Activated CD4-positive, alpha-beta T cell treated with anti-CD3 and anti-CD28 coated beads for 36 hours (primary cell): ENCODE results near the gene TAF6. TPM values are rescaled to one million over a fixed set of nuclear protein-coding genes. Genes with fewer than 3 reads are reported as not detected.

Source experiments
- ATAC-seq: fragments of 200-7000 bp; cut with Tn5 transposase; one replicate; pipeline ENCODE4 v1.10.0; 2021; ENCODE audit warnings: mild to moderate bottlenecking, moderate library complexity
- CTCF ChIA-PET: fragments of 350-600 bp; sonication (Branson Sonifier 250); formaldehyde crosslinking; loops from one replicate; lab custom pipeline; 2021; ENCODE audit warnings: antibody characterized with exemption; lab: Charles Lee
- POLR2A ChIA-PET: fragments of 350-600 bp; sonication (Branson Sonifier 250); formaldehyde crosslinking; loops from one replicate; lab custom pipeline; 2021; ENCODE audit warnings: antibody characterized with exemption, inconsistent platforms; lab: Charles Lee
- DNase-seq: peaks from one replicate; pipeline ENCODE4 v3.0.0-alpha.2; 2020
- H3K27ac Mint-ChIP-seq: one replicate; pipeline ENCODE4 v1.8.0; 2021; ENCODE audit warnings: mixed read lengths
- H3K27me3 Mint-ChIP-seq: one replicate; pipeline ENCODE4 v1.8.0; 2021; ENCODE audit warnings: mixed read lengths
- H3K36me3 Mint-ChIP-seq: one replicate; pipeline ENCODE4 v1.8.0; 2021; ENCODE audit warnings: low read depth, mixed read lengths
- H3K4me1 Mint-ChIP-seq: one replicate; pipeline ENCODE4 v1.8.0; 2021; ENCODE audit warnings: mixed read lengths
- H3K4me3 Mint-ChIP-seq: one replicate; pipeline ENCODE4 v1.8.0; 2021; ENCODE audit warnings: mild to moderate bottlenecking, moderate library complexity, mixed read lengths
- H3K9me3 Mint-ChIP-seq: one replicate; pipeline ENCODE4 v1.8.0; 2021; ENCODE audit warnings: low read depth, mixed read lengths
- intact Hi-C, 2 experiments: fragments of 100-400 bp; cut with DNase I in 1 of 2; cut with micrococcal nuclease in 1 of 2; formaldehyde crosslinking; loops; one replicate each; pipeline versions ENCODE4 v1.14.2 to v1.15.1; 2022 to 2024; cut with DNase I, micrococcal nuclease
- total RNA-seq, 2 experiments: library from RNA; stranded (reverse); gene quantifications; one replicate each; pipeline ENCODE4 v1.2.3, GENCODE V29; 2021

The TAF6 gene
- total RNA-seq, 2 experiments from 2014 or later: 54.3 to 59.5 TPM

- Mint-ChIP-seq H3K4me1 (peaks cover 51% of the 10 kb centered on the region), H3K27me3 (no peaks in the 10 kb centered on the region), H3K36me3 (peaks cover 15% of the 10 kb centered on the region), H3K4me3 (peak within 1 kb of the TSS; percentile 76), H3K27ac (peak within 1 kb of the TSS; percentile 84), H3K9me3 (no peaks in the 10 kb centered on the region)
- ChIA-PET POLR2A (interaction anchor here (0.9 kb wide), 1 partner anchor 10 kb away, joined by 9 read pairs; the partner anchor contains the start of gene LAMTOR4), CTCF (interaction anchor here (0.5 to 1.6 kb wide), 5 partner anchors 11 to 464 kb away, joined by 3 to 4 read pairs (median 3); no protein-coding TSS in a partner anchor)
- peak; percentile 96 for DNase-seq
- peak; percentile 82 for ATAC-seq
- intact Hi-C loops: loop anchor here (1.0 to 5.0 kb wide), 5 partner anchors 10 to 534 kb away; partner anchors contain the start of genes GPC2 (in 2 of the 2), LAMTOR4 (in 2 of the 2), STAG3 (in 2 of the 2) and GAL3ST4 (in 1 of the 2)
These were observed 39.3 kb upstream of the TAF6 start, which contains the start of gene TRAPPC14 for GRCh38 chr7:100158229-100159098. TRAPPC14 (minus strand) TSS chr7:100158723; CDS start chr7:100158499, 224 bp downstream.

- ATAC-seq (no peak), DNase-seq (peak; percentile 34)
- Mint-ChIP-seq H3K27ac (peak overlapping the region; percentile 83), H3K9me3 (no peaks in the 10 kb centered on the region), H3K27me3 (no peaks in the 10 kb centered on the region), H3K36me3 (peaks cover 21% of the 10 kb centered on the region), H3K4me1 (peaks cover 44% of the 10 kb centered on the region), H3K4me3 (peak overlapping the region; percentile 76)
- CTCF ChIA-PET: interaction anchor here (0.5 to 1.6 kb wide), 7 partner anchors 10 to 464 kb away, joined by 3 to 4 read pairs (median 3); no protein-coding TSS in a partner anchor
- POLR2A ChIA-PET: interaction anchor here (1.2 kb wide), 1 partner anchor 273 kb away, joined by 4 read pairs; no protein-coding TSS in a partner anchor
- intact Hi-C loops: loop anchor here (1.0 to 5.0 kb wide), 5 partner anchors 9 to 535 kb away; partner anchors contain the start of genes GPC2 (in 2 of the 2), LAMTOR4 (in 2 of the 2), STAG3 (in 2 of the 2) and GAL3ST4 (in 1 of the 2)
These were observed 38.4 kb upstream of the TAF6 start for GRCh38 chr7:100157334-100158228.

- POLR2A ChIA-PET: interaction anchor here (1.2 kb wide), 1 partner anchor 274 kb away, joined by 4 read pairs; no protein-coding TSS in a partner anchor
- H3K27ac Mint-ChIP-seq: peak overlapping the region; percentile 72
- H3K27me3 Mint-ChIP-seq: no peaks in the 10 kb centered on the region
- peaks cover 27% of the 10 kb centered on the region for H3K36me3 Mint-ChIP-seq
- peak overlapping the region; percentile 76 for H3K4me3 Mint-ChIP-seq
- no peaks in the 10 kb centered on the region for H3K9me3 Mint-ChIP-seq
- DNase-seq: no peak
- peaks cover 48% of the 10 kb centered on the region for H3K4me1 Mint-ChIP-seq
- CTCF ChIA-PET: interaction anchor here (0.7 to 1.6 kb wide), 5 partner anchors 10 to 190 kb away, joined by 3 to 5 read pairs (median 4); no protein-coding TSS in a partner anchor
- intact Hi-C loops: loop anchor here in 1 of 2 experiments (5.0 kb wide), 1 partner anchor 535 kb away; the partner anchor contains the start of gene GIGYF1
- ATAC-seq: no peak
These were observed 37.8 kb upstream of the TAF6 start for GRCh38 chr7:100157069-100157333.

GRCh38 chr7:100156331-100157068 lies 37.3 kb upstream of the TAF6 start:
- Mint-ChIP-seq H3K27me3 (no peaks in the 10 kb centered on the region), H3K27ac (peak overlapping the region; percentile 72), H3K4me3 (peak overlapping the region; percentile 76), H3K36me3 (peaks cover 31% of the 10 kb centered on the region), H3K9me3 (no peaks in the 10 kb centered on the region), H3K4me1 (peaks cover 48% of the 10 kb centered on the region)
- intact Hi-C loops: loop anchor here in 1 of 2 experiments (5.0 kb wide), 1 partner anchor 536 kb away; the partner anchor contains the start of gene GIGYF1
- ChIA-PET POLR2A (interaction anchor here (0.5 to 1.2 kb wide), 2 partner anchors 107 to 274 kb away, joined by 3 to 4 read pairs; partner anchors contain the start of gene ZSCAN21), CTCF (interaction anchor here (0.7 to 1.6 kb wide), 5 partner anchors 24 to 284 kb away, joined by 3 to 5 read pairs (median 4); no protein-coding TSS in a partner anchor)
- ATAC-seq (peak; percentile 20), DNase-seq (peak; percentile 26)

- ChIA-PET POLR2A (no interaction called here), CTCF (interaction anchor here (0.7 to 1.4 kb wide), 2 partner anchors 191 to 285 kb away, joined by 3 to 5 read pairs; no protein-coding TSS in a partner anchor)
- Mint-ChIP-seq H3K27me3 (no peaks in the 10 kb centered on the region), H3K4me1 (peaks cover 49% of the 10 kb centered on the region), H3K9me3 (no peaks in the 10 kb centered on the region), H3K36me3 (peaks cover 35% of the 10 kb centered on the region), H3K4me3 (no peak overlapping the region), H3K27ac (peak overlapping the region; percentile 43)
- no peak for ATAC-seq
- intact Hi-C loops: loop anchor here in 1 of 2 experiments (5.0 kb wide), 1 partner anchor 537 kb away; the partner anchor contains the start of gene GIGYF1
- no peak for DNase-seq
These were observed 36.6 kb upstream of the TAF6 start for GRCh38 chr7:100155553-100156317.

- H3K36me3 Mint-ChIP-seq: peaks cover 42% of the 10 kb centered on the region
- no peak for DNase-seq
- ChIA-PET CTCF (interaction anchor here (1.1 kb wide), 1 partner anchor 65 kb away, joined by 6 read pairs; no protein-coding TSS in a partner anchor), POLR2A (interaction anchor here (0.5 kb wide), 1 partner anchor 54 kb away, joined by 3 read pairs; the partner anchor contains the start of gene MCM7)
- H3K4me3 Mint-ChIP-seq: no peak overlapping the region
- H3K27ac Mint-ChIP-seq: no peak overlapping the region
- no peaks in the 10 kb centered on the region for H3K27me3 Mint-ChIP-seq
- no peak for ATAC-seq
- H3K4me1 Mint-ChIP-seq: peaks cover 57% of the 10 kb centered on the region
- H3K9me3 Mint-ChIP-seq: no peaks in the 10 kb centered on the region
- intact Hi-C loops: loop anchor here in 1 of 2 experiments (5.0 kb wide), 1 partner anchor 537 kb away; the partner anchor contains the start of gene GIGYF1
These were observed 35.7 kb upstream of the TAF6 start for GRCh38 chr7:100154651-100155491.

- H3K4me3 Mint-ChIP-seq: no peak overlapping the region
- H3K27ac Mint-ChIP-seq: peak overlapping the region; percentile 42
- intact Hi-C loops: no loop called here
- no peaks in the 10 kb centered on the region for H3K9me3 Mint-ChIP-seq
- ATAC-seq: no peak
- peaks cover 52% of the 10 kb centered on the region for H3K4me1 Mint-ChIP-seq
- DNase-seq: no peak
- ChIA-PET POLR2A (no interaction called here), CTCF (interaction anchor here (1.1 kb wide), 1 partner anchor 64 kb away, joined by 6 read pairs; no protein-coding TSS in a partner anchor)
- peaks cover 42% of the 10 kb centered on the region for H3K36me3 Mint-ChIP-seq
- H3K27me3 Mint-ChIP-seq: no peaks in the 10 kb centered on the region
These were observed 34.8 kb upstream of the TAF6 start for GRCh38 chr7:100153708-100154535.

- Mint-ChIP-seq H3K4me1 (peaks cover 55% of the 10 kb centered on the region), H3K36me3 (peaks cover 45% of the 10 kb centered on the region), H3K9me3 (no peaks in the 10 kb centered on the region), H3K4me3 (no peak overlapping the region), H3K27me3 (no peaks in the 10 kb centered on the region), H3K27ac (no peak overlapping the region)
- intact Hi-C loops: no loop called here
- CTCF ChIA-PET: interaction anchor here (0.6 kb wide), 1 partner anchor 330 kb away, joined by 3 read pairs; no protein-coding TSS in a partner anchor
- POLR2A ChIA-PET: no interaction called here
- DNase-seq: no peak
- no peak for ATAC-seq
These were observed 33.9 kb upstream of the TAF6 start for GRCh38 chr7:100152937-100153666.
